HG03469 (cell line): ENCODE measurements around the gene NCS1.

Experiments used
- ATAC-seq: cut with Tn5 transposase; IDR thresholded peaks from one replicate; pipeline ENCODE4 v1.9.1; 2021; ENCODE audit warnings: mild to moderate bottlenecking, moderate library complexity, moderate number of reproducible peaks; ENCODE audit not compliant: unreplicated experiment

The NCS1 gene

GRCh38 chr9:130174920-130175321 is 2.7 kb downstream of the NCS1 start:
- ATAC-seq, result no peak

GRCh38 chr9:130175355-130175754 is 3.2 kb downstream of the NCS1 start:
- no peak for ATAC-seq

GRCh38 chr9:130176760-130177159 is 4.6 kb downstream of the NCS1 start:
- no peak for ATAC-seq

GRCh38 chr9:130177898-130178805 is 5.9 kb downstream of the NCS1 start:
- ATAC-seq, result no peak

- no peak for ATAC-seq
These were observed 7.2 kb downstream of the NCS1 start for GRCh38 chr9:130179331-130179907.

GRCh38 chr9:130180516-130180915 is 8.3 kb downstream of the NCS1 start:
- no peak for ATAC-seq

GRCh38 chr9:130181678-130182380 is 9.6 kb downstream of the NCS1 start:
- no peak for ATAC-seq

GRCh38 chr9:130182381-130182909 is 10.2 kb downstream of the NCS1 start:
- ATAC-seq, result no peak

- no peak for ATAC-seq
These were observed 11.0 kb downstream of the NCS1 start for GRCh38 chr9:130183133-130183762.

GRCh38 chr9:130185017-130185416 is 12.8 kb downstream of the NCS1 start:
- ATAC-seq, result no peak

- no peak for ATAC-seq
These were observed 13.4 kb downstream of the NCS1 start for GRCh38 chr9:130185490-130186031.

- ATAC-seq, result no peak
These were observed 13.8 kb downstream of the NCS1 start for GRCh38 chr9:130186051-130186450.

- ATAC-seq, result no peak
These were observed 14.8 kb downstream of the NCS1 start for GRCh38 chr9:130186839-130187522.

- no peak for ATAC-seq
These were observed 15.3 kb downstream of the NCS1 start for GRCh38 chr9:130187523-130187846.

- no peak for ATAC-seq
These were observed 16.8 kb downstream of the NCS1 start for GRCh38 chr9:130188860-130189481.

- no peak for ATAC-seq
These were observed 17.6 kb downstream of the NCS1 start for GRCh38 chr9:130189840-130190239.

- ATAC-seq, result no peak
These were observed 19.0 kb downstream of the NCS1 start for GRCh38 chr9:130191068-130191748.

- ATAC-seq, result no peak
These were observed 19.5 kb downstream of the NCS1 start for GRCh38 chr9:130191749-130192120.

- ATAC-seq, result no peak
These were observed 20.3 kb downstream of the NCS1 start for GRCh38 chr9:130192382-130192999.
